Measurements from ENCODE around the gene SLC5A11.

Gene SLC5A11

GRCh38 chr16:24851700-24852099 lies 5.9 kb downstream of the SLC5A11 start:
- Histone ChIP-seq H3K4me1 (ENCODE audit: control insufficient read depth, insufficient read depth, low read depth, low read length) (peaks cover 17% of the 10 kb centered on the region), H3K14ac (ENCODE audit: low read length in 2 of 2) (no peak overlapping the region)
- WGBS = 63% methylated on average over 3 of the region's 8 CpGs

GRCh38 chr16:24852281-24852721 lies 6.5 kb downstream of the SLC5A11 start:
- H2BK12ac ChIP-seq (ENCODE audit: low read length in 2 of 2) = no peak overlapping the region
- no peak overlapping the region for H3K14ac ChIP-seq (ENCODE audit: low read length in 2 of 2)
- no peak for DNase-seq
- peak overlapping the region; percentile 55 for H4K8ac ChIP-seq (ENCODE audit: low read length)
- H3K27me3 ChIP-seq (ENCODE audit: control insufficient read depth in 1 of 2, insufficient read depth in 1 of 2, low read length in 2 of 2) = no peaks in the 10 kb centered on the region
- H3K9me3 ChIP-seq (ENCODE audit: control insufficient read depth, low read length) = no peaks in the 10 kb centered on the region
- H3K36me3 ChIP-seq (ENCODE audit: control insufficient read depth in 1 of 2, insufficient read depth in 2 of 2, low read depth in 1 of 2, low read length in 2 of 2) = no peaks in the 10 kb centered on the region
- H4K91ac ChIP-seq (ENCODE audit: low read length) = no peak overlapping the region
- H3K9ac ChIP-seq (ENCODE audit: low read length) = no peak overlapping the region
- peaks cover 17% of the 10 kb centered on the region for H3K4me1 ChIP-seq (ENCODE audit: control insufficient read depth, insufficient read depth, low read depth, low read length)
- 90% methylated on average over 8 of the region's 8 CpGs for WGBS
- H2AFZ ChIP-seq (ENCODE audit: low read depth, low read length) = no peak overlapping the region
- no peak overlapping the region for H3K27ac ChIP-seq (ENCODE audit: low read length, poor library complexity, severe bottlenecking)
- no peak overlapping the region for H3K4me2 ChIP-seq (ENCODE audit: low read length, poor library complexity, severe bottlenecking)
- no peaks in the 10 kb centered on the region for H3K79me1 ChIP-seq (replicated peaks; ENCODE audit: low read length, poor library complexity, severe bottlenecking)
- H2BK15ac ChIP-seq (ENCODE audit: low read depth, poor library complexity, severe bottlenecking) = no peak overlapping the region
- no peak overlapping the region for H3K4ac ChIP-seq (ENCODE audit: low read depth in 1 of 2, low read length in 2 of 2)
- H2BK120ac ChIP-seq (ENCODE audit: low read depth, low read length) = no peak overlapping the region
- H2BK5ac ChIP-seq (ENCODE audit: low read depth, low read length, poor library complexity, severe bottlenecking) = no peak overlapping the region
- no peak overlapping the region for H2AK5ac ChIP-seq (ENCODE audit: low read length, severe bottlenecking)
- no peak overlapping the region for H3K18ac ChIP-seq (ENCODE audit: low read depth in 1 of 2, low read length in 2 of 2)
- no peak overlapping the region for H3K4me3 ChIP-seq (ENCODE audit: insufficient read depth in 1 of 2, low read depth in 1 of 2, low read length in 2 of 2)
- H3K23ac ChIP-seq (ENCODE audit: low read length in 2 of 2) = no peak overlapping the region

More at GRCh38 chr16:24851700-24852099, 5.9 kb downstream of the SLC5A11 start:
- no peaks in the 10 kb centered on the region for H3K9me3 ChIP-seq (ENCODE audit: control insufficient read depth, low read length)
- H3K36me3 ChIP-seq (ENCODE audit: control insufficient read depth in 1 of 2, insufficient read depth in 2 of 2, low read depth in 1 of 2, low read length in 2 of 2) = no peaks in the 10 kb centered on the region
- no peak overlapping the region for H2BK120ac ChIP-seq (ENCODE audit: low read depth, low read length)
- H2BK15ac ChIP-seq (ENCODE audit: low read depth, poor library complexity, severe bottlenecking) = no peak overlapping the region
- H4K8ac ChIP-seq (ENCODE audit: low read length) = no peak overlapping the region
- H3K79me1 ChIP-seq (replicated peaks; ENCODE audit: low read length, poor library complexity, severe bottlenecking) = no peaks in the 10 kb centered on the region
- no peak overlapping the region for H3K4me2 ChIP-seq (ENCODE audit: low read length, poor library complexity, severe bottlenecking)
- H3K27me3 ChIP-seq (ENCODE audit: control insufficient read depth in 1 of 2, insufficient read depth in 1 of 2, low read length in 2 of 2) = no peaks in the 10 kb centered on the region
- H2AFZ ChIP-seq (ENCODE audit: low read depth, low read length) = no peak overlapping the region
- no peak overlapping the region for H3K18ac ChIP-seq (ENCODE audit: low read depth in 1 of 2, low read length in 2 of 2)
- no peak overlapping the region for H3K4me3 ChIP-seq (ENCODE audit: insufficient read depth in 1 of 2, low read depth in 1 of 2, low read length in 2 of 2)
- H4K91ac ChIP-seq (ENCODE audit: low read length) = no peak overlapping the region
- no peak overlapping the region for H3K27ac ChIP-seq (ENCODE audit: low read length, poor library complexity, severe bottlenecking)
- H3K23ac ChIP-seq (ENCODE audit: low read length in 2 of 2) = no peak overlapping the region
- peak; percentile 39 for DNase-seq
- no peak overlapping the region for H3K4ac ChIP-seq (ENCODE audit: low read depth in 1 of 2, low read length in 2 of 2)
- H2BK12ac ChIP-seq (ENCODE audit: low read length in 2 of 2) = no peak overlapping the region
- no peak overlapping the region for H2BK5ac ChIP-seq (ENCODE audit: low read depth, low read length, poor library complexity, severe bottlenecking)
- H3K9ac ChIP-seq (ENCODE audit: low read length) = no peak overlapping the region
- H2AK5ac ChIP-seq (ENCODE audit: low read length, severe bottlenecking) = no peak overlapping the region

DNA sequence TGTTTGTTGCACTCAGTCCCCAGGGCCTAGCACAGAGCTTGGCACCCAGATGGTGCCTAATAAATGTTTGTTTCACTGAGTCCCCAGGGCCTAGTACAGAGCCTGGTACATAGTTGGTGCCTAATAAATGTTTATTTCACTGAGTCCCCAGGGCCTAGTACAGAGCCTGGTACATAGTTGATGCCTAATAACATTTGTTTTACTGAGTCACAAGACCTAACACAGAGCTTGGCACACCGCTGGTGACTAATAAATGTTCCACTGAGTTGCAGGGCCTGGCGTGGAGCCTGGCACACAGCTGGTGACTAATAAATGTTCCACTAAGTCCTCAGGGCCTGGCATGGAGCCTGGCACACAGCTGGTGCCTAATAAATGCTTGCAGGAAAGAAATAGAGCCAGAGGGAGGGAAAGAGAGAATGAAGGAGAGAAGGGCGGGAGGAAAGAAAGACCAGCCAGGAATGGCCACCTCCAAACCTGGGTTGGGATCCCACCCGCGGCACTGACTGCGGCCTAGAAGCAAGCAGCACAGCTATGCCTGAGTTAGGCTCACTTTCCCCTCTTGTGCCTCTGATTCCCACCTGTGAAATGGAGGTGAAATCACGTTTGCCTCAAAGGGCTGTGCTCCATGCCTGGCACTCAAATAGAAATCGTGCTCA lies 7.5 kb downstream of the SLC5A11 start:
- H3K79me1 ChIP-seq (replicated peaks; ENCODE audit: low read length, poor library complexity, severe bottlenecking) = no peaks in the 10 kb centered on the region
- H3K4me1 ChIP-seq (ENCODE audit: control insufficient read depth, insufficient read depth, low read depth, low read length) = peaks cover 15% of the 10 kb centered on the region
- peak overlapping the region; percentile 11 to 32 for H2BK12ac ChIP-seq (ENCODE audit: low read length in 2 of 2)
- no peak overlapping the region for H2AK5ac ChIP-seq (ENCODE audit: low read length, severe bottlenecking)
- H2BK5ac ChIP-seq (ENCODE audit: low read depth, low read length, poor library complexity, severe bottlenecking) = no peak overlapping the region
- no peak overlapping the region for H3K9ac ChIP-seq (ENCODE audit: low read length)
- no peak overlapping the region for H2AFZ ChIP-seq (ENCODE audit: low read depth, low read length)
- H3K9me3 ChIP-seq (ENCODE audit: control insufficient read depth, low read length) = no peaks in the 10 kb centered on the region
- no peak overlapping the region for H3K14ac ChIP-seq (ENCODE audit: low read length in 2 of 2)
- no peak for DNase-seq
- peak overlapping the region in 1 of 2 experiments; percentile 42 for H3K4me3 ChIP-seq (ENCODE audit: insufficient read depth in 1 of 2, low read depth in 1 of 2, low read length in 2 of 2)
- H3K27ac ChIP-seq (ENCODE audit: low read length, poor library complexity, severe bottlenecking) = no peak overlapping the region
- peak overlapping the region; percentile 9 for H4K91ac ChIP-seq (ENCODE audit: low read length)
- no peaks in the 10 kb centered on the region for H3K27me3 ChIP-seq (ENCODE audit: control insufficient read depth in 1 of 2, insufficient read depth in 1 of 2, low read length in 2 of 2)
- no peak overlapping the region for H2BK120ac ChIP-seq (ENCODE audit: low read depth, low read length)
- H4K8ac ChIP-seq (ENCODE audit: low read length) = no peak overlapping the region
- no peak overlapping the region for H3K18ac ChIP-seq (ENCODE audit: low read depth in 1 of 2, low read length in 2 of 2)
- no peak overlapping the region for H2BK15ac ChIP-seq (ENCODE audit: low read depth, poor library complexity, severe bottlenecking)
- H3K4ac ChIP-seq (ENCODE audit: low read depth in 1 of 2, low read length in 2 of 2) = no peak overlapping the region
- H3K4me2 ChIP-seq (ENCODE audit: low read length, poor library complexity, severe bottlenecking) = no peak overlapping the region
- no peaks in the 10 kb centered on the region for H3K36me3 ChIP-seq (ENCODE audit: control insufficient read depth in 1 of 2, insufficient read depth in 2 of 2, low read depth in 1 of 2, low read length in 2 of 2)
- no peak overlapping the region for H3K23ac ChIP-seq (ENCODE audit: low read length in 2 of 2)
- WGBS = 93% methylated on average over 8 of the region's 8 CpGs

- Histone ChIP-seq H2BK15ac (ENCODE audit: low read depth, poor library complexity, severe bottlenecking) (no peak overlapping the region), H3K18ac (ENCODE audit: low read depth in 1 of 2, low read length in 2 of 2) (no peak overlapping the region), H2AK5ac (ENCODE audit: low read length, severe bottlenecking) (no peak overlapping the region), H4K8ac (ENCODE audit: low read length) (no peak overlapping the region), H3K36me3 (ENCODE audit: control insufficient read depth in 1 of 2, insufficient read depth in 2 of 2, low read depth in 1 of 2, low read length in 2 of 2) (no peaks in the 10 kb centered on the region), H3K79me1 (replicated peaks; ENCODE audit: low read length, poor library complexity, severe bottlenecking) (no peaks in the 10 kb centered on the region), H3K4ac (ENCODE audit: low read depth in 1 of 2, low read length in 2 of 2) (no peak overlapping the region), H2BK12ac (ENCODE audit: low read length in 2 of 2) (no peak overlapping the region), H3K27ac (ENCODE audit: low read length, poor library complexity, severe bottlenecking) (no peak overlapping the region), H2BK5ac (ENCODE audit: low read depth, low read length, poor library complexity, severe bottlenecking) (no peak overlapping the region), H3K27me3 (ENCODE audit: control insufficient read depth in 1 of 2, insufficient read depth in 1 of 2, low read length in 2 of 2) (no peaks in the 10 kb centered on the region), H2AFZ (ENCODE audit: low read depth, low read length) (no peak overlapping the region), H3K4me1 (ENCODE audit: control insufficient read depth, insufficient read depth, low read depth, low read length) (peaks cover 12% of the 10 kb centered on the region), H3K23ac (ENCODE audit: low read length in 2 of 2) (no peak overlapping the region), H3K4me3 (ENCODE audit: insufficient read depth in 1 of 2, low read depth in 1 of 2, low read length in 2 of 2) (peak overlapping the region in 1 of 2 experiments; percentile 42), H2BK120ac (ENCODE audit: low read depth, low read length) (no peak overlapping the region), H3K14ac (ENCODE audit: low read length in 2 of 2) (no peak overlapping the region), H4K91ac (ENCODE audit: low read length) (no peak overlapping the region), H3K4me2 (ENCODE audit: low read length, poor library complexity, severe bottlenecking) (no peak overlapping the region), H3K9me3 (ENCODE audit: control insufficient read depth, low read length) (no peaks in the 10 kb centered on the region), H3K9ac (ENCODE audit: low read length) (no peak overlapping the region)
- peak; percentile 31 for DNase-seq
- WGBS = 47% methylated on average over 18 of the region's 18 CpGs
These were observed 8.1 kb downstream of the SLC5A11 start for GRCh38 chr16:24853830-24854229.

Measured in mesenchymal stem cell (in vitro differentiated cells and primary cell).